HG03575 (cell line): Measurements from ENCODE around the gene ADCYAP1R1.

Experiments
- ATAC-seq: cut with Tn5 transposase; IDR thresholded peaks from one replicate; pipeline ENCODE4 v1.9.1; 2021; ENCODE audit not compliant: unreplicated experiment, insufficient number of reproducible peaks, low FRiP score; ENCODE audit errors: extremely low read depth

Gene ADCYAP1R1

GRCh38 chr7:31099451-31100444, 47.6 kb downstream of the ADCYAP1R1 start:
- no peak for ATAC-seq

GRCh38 chr7:31100445-31100844, 48.3 kb downstream of the ADCYAP1R1 start:
- no peak for ATAC-seq

GRCh38 chr7:31100871-31101270, 48.8 kb downstream of the ADCYAP1R1 start:
- ATAC-seq, result no peak

- no peak for ATAC-seq
These were observed 49.4 kb downstream of the ADCYAP1R1 start for GRCh38 chr7:31101544-31101943.

GRCh38 chr7:31102151-31102972, 50.3 kb downstream of the ADCYAP1R1 start:
- no peak for ATAC-seq

GRCh38 chr7:31102973-31103850, 51.1 kb downstream of the ADCYAP1R1 start:
- ATAC-seq, result no peak

GRCh38 chr7:31104361-31105255, 52.5 kb downstream of the ADCYAP1R1 start:
- no peak for ATAC-seq

GRCh38 chr7:31105256-31105950, 53.3 kb downstream of the ADCYAP1R1 start:
- no peak for ATAC-seq

GRCh38 chr7:31106303-31107105, 54.4 kb downstream of the ADCYAP1R1 start:
- no peak for ATAC-seq

GRCh38 chr7:31107106-31108090, 55.3 kb downstream of the ADCYAP1R1 start:
- no peak for ATAC-seq

GRCh38 chr7:31108097-31108657, 56.1 kb downstream of the ADCYAP1R1 start:
- ATAC-seq, result no peak

- no peak for ATAC-seq
These were observed 57.6 kb downstream of the ADCYAP1R1 start for GRCh38 chr7:31109751-31110150.

- no peak for ATAC-seq
These were observed 58.4 kb downstream of the ADCYAP1R1 start for GRCh38 chr7:31110331-31111108.

GRCh38 chr7:31111109-31111451, 59.0 kb downstream of the ADCYAP1R1 start:
- no peak for ATAC-seq

GRCh38 chr7:31113660-31114059, 61.6 kb downstream of the ADCYAP1R1 start:
- ATAC-seq, result no peak
